ENCODE data around the gene VPS16.

The VPS16 gene

DNA sequence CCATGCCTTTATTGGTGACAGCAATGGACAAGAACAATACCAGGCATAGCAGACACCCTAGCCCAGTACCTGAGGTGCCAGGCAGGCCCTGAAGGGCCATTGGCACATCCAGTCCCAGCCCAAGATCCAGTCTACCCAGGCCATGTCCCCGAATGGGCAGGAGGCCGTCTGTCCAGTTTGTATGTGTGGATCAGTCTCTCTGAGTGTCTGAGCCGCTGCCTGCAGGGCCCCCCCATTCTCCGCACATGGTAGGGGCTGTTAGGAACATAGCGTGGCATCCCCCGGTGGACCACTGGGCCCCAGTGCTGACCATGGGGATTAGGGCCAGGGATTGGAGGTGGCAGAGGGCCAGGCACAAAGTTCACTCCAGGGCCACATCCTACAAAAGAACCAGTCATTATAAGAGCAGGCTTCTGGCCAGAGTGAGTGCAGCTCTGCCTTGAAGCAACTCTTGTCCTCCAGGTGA, 5.2 kb upstream of the VPS16 start:
- no peak overlapping the region for H3K4me3 Mint-ChIP-seq
- no peak for DNase-seq
- no peak overlapping the region for H3K27ac Mint-ChIP-seq
- peaks cover 2% of the 10 kb centered on the region for H3K27me3 Mint-ChIP-seq (ENCODE audit: low read depth, poor library complexity)
- no peaks in the 10 kb centered on the region for H3K9me3 Mint-ChIP-seq
- peaks cover 45% of the 10 kb centered on the region for H3K36me3 Mint-ChIP-seq (ENCODE audit: low read depth)
- peaks cover 8% of the 10 kb centered on the region for H3K4me1 Mint-ChIP-seq
- TF ChIP-seq, protein P1, sequence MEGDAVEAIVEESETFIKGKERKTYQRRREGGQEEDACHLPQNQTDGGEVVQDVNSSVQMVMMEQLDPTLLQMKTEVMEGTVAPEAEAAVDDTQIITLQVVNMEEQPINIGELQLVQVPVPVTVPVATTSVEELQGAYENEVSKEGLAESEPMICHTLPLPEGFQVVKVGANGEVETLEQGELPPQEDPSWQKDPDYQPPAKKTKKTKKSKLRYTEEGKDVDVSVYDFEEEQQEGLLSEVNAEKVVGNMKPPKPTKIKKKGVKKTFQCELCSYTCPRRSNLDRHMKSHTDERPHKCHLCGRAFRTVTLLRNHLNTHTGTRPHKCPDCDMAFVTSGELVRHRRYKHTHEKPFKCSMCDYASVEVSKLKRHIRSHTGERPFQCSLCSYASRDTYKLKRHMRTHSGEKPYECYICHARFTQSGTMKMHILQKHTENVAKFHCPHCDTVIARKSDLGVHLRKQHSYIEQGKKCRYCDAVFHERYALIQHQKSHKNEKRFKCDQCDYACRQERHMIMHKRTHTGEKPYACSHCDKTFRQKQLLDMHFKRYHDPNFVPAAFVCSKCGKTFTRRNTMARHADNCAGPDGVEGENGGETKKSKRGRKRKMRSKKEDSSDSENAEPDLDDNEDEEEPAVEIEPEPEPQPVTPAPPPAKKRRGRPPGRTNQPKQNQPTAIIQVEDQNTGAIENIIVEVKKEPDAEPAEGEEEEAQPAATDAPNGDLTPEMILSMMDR (IDR thresholded peaks at IDR 0.05) = no peak

DNA sequence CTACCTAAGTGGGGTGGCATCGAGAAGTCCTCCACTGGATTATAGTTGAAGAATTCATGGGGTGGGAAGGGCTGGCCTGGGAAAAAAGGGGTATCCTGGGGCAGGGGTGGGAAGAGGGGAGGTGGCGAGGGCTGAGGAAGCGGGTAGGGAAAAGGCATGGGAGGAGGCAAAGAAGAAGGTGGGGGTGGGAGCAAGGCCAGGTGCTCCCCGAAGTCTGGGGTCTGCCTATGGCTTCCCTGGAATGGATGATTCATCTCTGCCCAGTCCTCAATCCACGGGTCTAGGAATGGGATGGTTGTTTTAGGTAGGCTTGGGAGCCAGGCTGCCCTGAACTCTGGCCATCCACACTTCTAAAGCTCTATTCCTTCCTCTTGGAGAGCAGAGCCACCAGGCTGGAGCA, 4.5 kb upstream of the VPS16 start:
- H3K27me3 Mint-ChIP-seq (ENCODE audit: low read depth, poor library complexity) = peaks cover 2% of the 10 kb centered on the region
- no peak overlapping the region for H3K4me3 Mint-ChIP-seq
- H3K36me3 Mint-ChIP-seq (ENCODE audit: low read depth) = peaks cover 45% of the 10 kb centered on the region
- H3K9me3 Mint-ChIP-seq = no peaks in the 10 kb centered on the region
- TF ChIP-seq, protein P1 (IDR thresholded peaks at IDR 0.05) = no peak
- no peak for DNase-seq
- no peak overlapping the region for H3K27ac Mint-ChIP-seq
- peaks cover 8% of the 10 kb centered on the region for H3K4me1 Mint-ChIP-seq

DNA sequence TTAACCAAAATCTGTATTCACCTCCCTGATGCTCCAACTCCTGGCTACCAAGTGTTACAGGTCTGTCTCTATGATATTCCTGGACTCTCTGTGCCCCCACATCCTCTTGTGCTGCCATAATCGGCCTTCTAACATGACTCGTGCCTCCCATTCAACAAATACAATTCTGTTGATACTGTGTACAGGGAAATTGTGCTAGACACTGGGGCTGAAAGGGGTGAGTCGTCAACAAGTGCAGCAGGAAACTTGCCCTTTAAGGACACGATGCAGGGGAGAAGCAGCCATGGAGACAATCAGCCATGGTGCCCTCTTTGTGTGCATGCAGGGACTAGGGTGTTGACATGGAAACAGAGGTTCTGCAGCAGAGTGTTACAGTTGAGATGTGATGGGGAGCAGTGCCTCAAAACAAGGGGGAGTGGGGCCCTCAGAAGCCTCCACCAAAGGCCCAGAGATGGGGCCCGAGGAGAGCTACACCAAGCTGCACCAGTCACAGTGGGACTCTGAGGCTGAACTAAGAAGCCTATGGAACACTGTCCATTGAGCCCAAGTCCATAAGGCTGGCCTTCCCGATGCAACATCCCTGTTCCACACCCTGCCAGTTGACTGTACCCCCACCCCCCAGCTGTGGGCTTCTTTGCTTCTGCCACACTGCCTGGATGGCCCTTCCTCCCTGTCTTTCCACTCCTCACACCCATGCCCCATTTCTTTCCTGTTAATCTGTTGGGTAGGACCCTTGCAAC, 3.2 kb upstream of the VPS16 start:
- Mint-ChIP-seq H3K27me3 (ENCODE audit: low read depth, poor library complexity) (peaks cover 2% of the 10 kb centered on the region), H3K9me3 (no peaks in the 10 kb centered on the region), H3K4me3 (no peak overlapping the region)

DNA sequence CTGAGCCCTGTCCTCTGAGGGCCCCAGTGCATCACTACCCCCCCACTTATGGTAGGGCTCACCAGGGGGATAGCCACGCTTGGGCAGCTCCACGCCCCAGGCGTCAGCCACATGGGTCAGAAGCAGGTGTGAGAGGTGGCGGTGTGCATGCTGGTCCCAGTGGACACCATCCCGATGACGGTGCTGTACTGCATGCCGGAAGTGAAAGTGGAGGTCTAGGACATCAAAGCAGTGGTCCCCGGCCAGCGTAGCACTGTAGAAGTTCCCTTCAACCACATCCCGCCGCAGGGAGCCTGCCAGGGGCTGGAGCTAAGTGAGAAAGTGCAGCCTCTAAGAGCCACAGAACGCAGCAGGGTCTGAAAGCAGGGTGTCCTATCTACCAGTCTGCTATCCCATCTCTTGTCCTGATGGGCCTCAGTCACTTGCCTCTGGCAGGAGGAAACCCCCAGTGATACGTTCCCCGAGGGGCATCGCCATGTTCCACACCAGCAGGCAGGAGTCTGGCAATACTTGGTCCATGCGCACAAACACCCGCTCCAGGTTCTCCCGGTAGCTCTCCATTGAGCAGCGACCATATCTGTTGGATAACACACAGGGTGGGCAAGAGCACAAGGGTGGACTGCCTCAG, 2.3 kb upstream of the VPS16 start:
- peaks cover 14% of the 10 kb centered on the region for H3K4me1 Mint-ChIP-seq
- H3K36me3 Mint-ChIP-seq (ENCODE audit: low read depth) = peaks cover 45% of the 10 kb centered on the region
- peaks cover 6% of the 10 kb centered on the region for H3K27me3 Mint-ChIP-seq (ENCODE audit: low read depth, poor library complexity)
- H3K4me3 Mint-ChIP-seq = no peak overlapping the region
- no peak for DNase-seq
- TF ChIP-seq, protein P1 (IDR thresholded peaks at IDR 0.05) = no peak
- H3K27ac Mint-ChIP-seq = no peak overlapping the region
- no peaks in the 10 kb centered on the region for H3K9me3 Mint-ChIP-seq

More for the DNA sequence above, 3.2 kb upstream of the VPS16 start:
- Mint-ChIP-seq H3K27ac (no peak overlapping the region), H3K36me3 (ENCODE audit: low read depth) (peaks cover 45% of the 10 kb centered on the region), H3K4me1 (peaks cover 14% of the 10 kb centered on the region)
- TF ChIP-seq, protein P1 (IDR thresholded peaks at IDR 0.05) = no peak
- no peak for DNase-seq

DNA sequence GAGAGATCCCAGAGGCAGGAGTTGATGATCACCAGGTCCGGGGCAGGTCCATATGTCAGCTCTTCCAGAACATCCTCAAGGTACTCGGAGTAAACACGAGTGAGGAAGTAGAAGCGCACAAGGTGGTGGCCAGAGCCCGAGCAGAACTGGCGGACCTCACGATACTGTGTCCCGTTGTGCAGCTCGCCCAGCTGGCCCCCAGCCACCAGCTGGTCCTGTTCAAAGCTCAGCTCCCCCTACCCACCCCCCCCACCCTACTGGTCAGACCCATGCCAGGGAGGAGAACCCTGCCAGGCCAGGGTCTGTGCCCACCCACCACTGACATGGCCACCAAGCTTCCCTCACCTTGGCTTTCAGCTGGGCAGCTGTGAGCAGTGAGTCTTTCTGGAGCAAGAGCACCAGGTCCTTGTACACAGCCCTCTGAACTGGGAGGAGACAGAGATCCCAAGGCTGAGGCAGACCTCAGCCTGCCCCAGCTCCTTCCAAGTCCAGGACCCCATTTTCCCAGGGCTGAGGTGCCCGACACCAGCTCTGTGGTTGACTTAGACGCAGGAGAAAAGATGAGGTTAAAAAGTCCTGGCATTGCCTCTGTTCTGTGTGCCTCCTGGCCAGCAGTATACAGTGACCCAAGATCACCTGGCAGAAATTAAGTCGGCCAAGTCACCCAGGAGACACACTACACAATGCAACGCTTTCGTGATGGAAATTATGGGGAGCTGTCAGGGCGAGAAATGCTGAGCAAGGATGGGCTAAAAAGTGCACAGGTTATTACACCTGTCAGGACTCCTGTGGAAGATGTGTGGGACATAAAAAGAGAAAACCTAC, 1.5 kb upstream of the VPS16 start:
- Mint-ChIP-seq H3K27me3 (ENCODE audit: low read depth, poor library complexity) (peaks cover 6% of the 10 kb centered on the region), H3K4me3 (peak overlapping the region; percentile 83), H3K9me3 (no peaks in the 10 kb centered on the region), H3K27ac (peak overlapping the region; percentile 6), H3K36me3 (ENCODE audit: low read depth) (peaks cover 44% of the 10 kb centered on the region), H3K4me1 (peaks cover 14% of the 10 kb centered on the region)
- DNase-seq = no peak
- TF ChIP-seq, protein P1 (IDR thresholded peaks at IDR 0.05) = no peak

Measured in nephron progenitor cell (in vitro differentiated cells).